Measurements from ENCODE around the gene DAGLA.
"Not testable (repeated sequence)": the region's sequence is repeated elsewhere in the genome, so short reads cannot be mapped to it uniquely, and the experiment has no call there.

Gene DAGLA

GRCh38 chr11:61659413-61660196 lies 20.6 kb upstream of the DAGLA start:
- DNase-seq = no peak

- DNase-seq = not testable (repeated sequence)
Observed at GRCh38 chr11:61660997-61661396, 19.2 kb upstream of the DAGLA start.

GRCh38 chr11:61666684-61667297 lies 13.4 kb upstream of the DAGLA start:
- no peak for DNase-seq

- DNase-seq = no peak
Observed at GRCh38 chr11:61667684-61668305, 12.4 kb upstream of the DAGLA start.

- no peak for DNase-seq
Observed at GRCh38 chr11:61669417-61669816, 10.8 kb upstream of the DAGLA start.

GRCh38 chr11:61670626-61671025 lies 9.6 kb upstream of the DAGLA start:
- DNase-seq = no peak

GRCh38 chr11:61671527-61671926 lies 8.7 kb upstream of the DAGLA start:
- DNase-seq = no peak

- not testable (repeated sequence) for DNase-seq
Observed at GRCh38 chr11:61673946-61674467, 6.2 kb upstream of the DAGLA start.

- DNase-seq = no peak
Observed at GRCh38 chr11:61675826-61676225, 4.4 kb upstream of the DAGLA start.

- DNase-seq = no peak
Observed at GRCh38 chr11:61679296-61679695, 895 bp upstream of the DAGLA start.

GRCh38 chr11:61680622-61681221 lies 531 bp downstream of the DAGLA start:
- no peak for DNase-seq

- no peak for DNase-seq
Observed at GRCh38 chr11:61682093-61682732, 2.0 kb downstream of the DAGLA start.

GRCh38 chr11:61682906-61683675 lies 2.9 kb downstream of the DAGLA start:
- DNase-seq = no peak

GRCh38 chr11:61683961-61684869 lies 4.0 kb downstream of the DAGLA start:
- DNase-seq = no peak

- no peak for DNase-seq
Observed at GRCh38 chr11:61684870-61685616, 4.9 kb downstream of the DAGLA start.

GRCh38 chr11:61685617-61685967 lies 5.4 kb downstream of the DAGLA start:
- DNase-seq = no peak

GRCh38 chr11:61686066-61686465 lies 5.9 kb downstream of the DAGLA start:
- DNase-seq = no peak

- DNase-seq = no peak
Observed at GRCh38 chr11:61686469-61686868, 6.3 kb downstream of the DAGLA start.

GRCh38 chr11:61687420-61687819 lies 7.2 kb downstream of the DAGLA start:
- DNase-seq = no peak

Measured in right kidney (tissue), 1 donor.